ENCODE results near the gene NKIRAS1.
"Not testable (repeated sequence)": the region's sequence is repeated elsewhere in the genome, so short reads cannot be mapped to it uniquely, and the experiment has no call there.

Gene NKIRAS1

GRCh38 chr3:23870663-23871043 lies 46.1 kb downstream of the NKIRAS1 start:
- DNase-seq (ENCODE audit: low read depth in 2 of 2): not testable (repeated sequence)

DNA sequence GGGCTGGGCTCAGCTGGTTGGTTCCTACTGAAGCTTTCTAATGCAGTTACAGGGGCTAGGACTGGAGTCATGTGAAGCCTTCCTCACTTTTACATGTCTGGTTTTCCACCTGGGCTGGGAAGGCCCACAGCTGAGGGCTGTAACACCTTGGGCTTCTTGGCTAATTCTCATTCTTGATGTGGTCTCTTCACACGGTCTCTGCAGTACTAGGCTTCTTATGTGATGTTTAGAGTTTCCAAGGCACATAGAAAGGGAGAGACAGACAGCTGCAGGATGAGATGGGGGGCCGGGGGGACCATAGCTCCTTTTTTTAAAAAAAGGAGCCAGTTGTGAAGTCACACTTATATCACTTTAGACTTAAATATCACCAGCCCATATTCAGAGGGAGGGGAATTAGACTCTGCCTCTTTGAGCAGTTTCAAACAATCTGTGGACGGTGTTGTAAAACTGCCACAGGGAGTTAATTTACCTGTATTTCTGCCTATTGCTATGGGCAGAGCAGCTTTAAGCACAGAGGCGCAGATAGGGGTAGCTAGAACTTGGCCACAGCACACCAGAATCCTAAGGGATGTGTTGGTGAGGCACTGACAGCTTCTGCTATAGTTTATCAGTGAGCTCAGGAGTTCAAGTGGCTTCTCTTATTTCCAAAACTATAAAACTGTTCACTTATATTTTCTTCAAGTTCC lies 46.7 kb downstream of the NKIRAS1 start:
- no peak for DNase-seq (ENCODE audit: low read depth in 2 of 2)

GRCh38 chr3:23867838-23868237 lies 49.0 kb downstream of the NKIRAS1 start:
- no peak for DNase-seq (ENCODE audit: low read depth in 2 of 2)

GRCh38 chr3:23867400-23867799 lies 49.4 kb downstream of the NKIRAS1 start:
- DNase-seq (ENCODE audit: low read depth in 2 of 2): no peak

GRCh38 chr3:23865595-23866396 lies 51.0 kb downstream of the NKIRAS1 start:
- no peak for DNase-seq (ENCODE audit: low read depth in 2 of 2)

DNA sequence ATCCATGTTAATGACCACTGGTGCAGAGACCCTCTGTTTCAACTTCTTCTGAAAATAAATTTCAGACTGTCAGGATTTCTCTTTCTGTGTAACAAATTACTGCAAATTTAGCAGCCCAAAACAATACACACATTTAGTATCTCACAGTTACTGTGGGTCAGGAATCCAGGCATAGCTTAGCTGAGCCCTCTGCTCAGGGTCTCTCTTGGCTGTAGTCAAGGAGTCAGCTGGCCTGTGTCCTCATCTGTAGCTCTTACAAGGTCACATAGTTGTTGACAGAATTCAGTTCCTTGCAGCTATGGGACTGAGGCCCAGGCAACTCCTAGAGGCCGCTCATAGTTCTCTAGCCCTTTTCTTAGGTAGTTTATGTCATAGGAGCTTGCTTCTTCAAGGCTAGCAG lies 51.9 kb downstream of the NKIRAS1 start:
- no peak for DNase-seq (ENCODE audit: low read depth in 2 of 2)

DNA sequence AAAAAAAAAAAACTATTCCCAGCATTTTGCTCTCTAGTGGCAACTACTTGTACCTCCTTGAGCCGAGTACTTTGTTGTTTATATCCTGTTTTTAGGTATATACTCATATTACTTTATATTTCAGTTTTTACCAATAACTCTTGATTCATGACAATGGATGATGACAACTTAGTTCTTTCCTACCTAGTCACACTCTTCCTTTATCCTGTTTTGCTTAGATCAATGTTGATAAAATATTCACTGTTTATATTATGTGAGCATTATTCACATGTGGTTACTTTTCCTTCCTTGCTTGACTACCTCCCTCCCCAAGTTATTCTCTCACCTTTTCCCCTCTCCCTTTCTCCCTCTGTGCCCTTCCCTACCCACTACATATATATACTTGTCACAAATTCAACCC lies 53.7 kb downstream of the NKIRAS1 start:
- no peak for DNase-seq (ENCODE audit: low read depth in 2 of 2)

DNA sequence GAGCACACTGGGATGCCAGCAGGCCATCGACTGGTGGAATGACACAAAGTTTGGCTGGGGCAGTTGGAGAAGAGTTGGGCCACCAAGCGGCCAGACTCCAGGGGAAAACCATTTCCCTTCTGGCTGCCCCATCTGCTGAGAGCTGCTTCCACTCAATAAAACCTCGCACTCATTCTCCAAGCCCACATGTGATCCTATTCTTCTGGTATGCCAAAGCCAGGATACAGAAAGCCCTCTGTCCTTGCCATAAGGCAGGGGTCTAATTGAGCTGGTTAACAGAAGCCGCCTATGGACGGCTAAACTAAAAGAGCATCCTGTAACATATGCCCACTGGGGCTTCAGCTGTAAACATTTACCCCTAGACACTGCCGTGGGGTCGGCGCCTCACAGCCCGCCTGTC lies 55.1 kb downstream of the NKIRAS1 start:
- DNase-seq (ENCODE audit: low read depth in 2 of 2): no peak

- no peak for DNase-seq (ENCODE audit: low read depth in 2 of 2)
These were observed 56.9 kb downstream of the NKIRAS1 start for GRCh38 chr3:23859839-23860382.

- no peak for DNase-seq (ENCODE audit: low read depth in 2 of 2)
These were observed 57.6 kb downstream of the NKIRAS1 start for GRCh38 chr3:23859012-23859743.

- DNase-seq (ENCODE audit: low read depth in 2 of 2): no peak
These were observed 60.5 kb downstream of the NKIRAS1 start for GRCh38 chr3:23856286-23856685.

DNA sequence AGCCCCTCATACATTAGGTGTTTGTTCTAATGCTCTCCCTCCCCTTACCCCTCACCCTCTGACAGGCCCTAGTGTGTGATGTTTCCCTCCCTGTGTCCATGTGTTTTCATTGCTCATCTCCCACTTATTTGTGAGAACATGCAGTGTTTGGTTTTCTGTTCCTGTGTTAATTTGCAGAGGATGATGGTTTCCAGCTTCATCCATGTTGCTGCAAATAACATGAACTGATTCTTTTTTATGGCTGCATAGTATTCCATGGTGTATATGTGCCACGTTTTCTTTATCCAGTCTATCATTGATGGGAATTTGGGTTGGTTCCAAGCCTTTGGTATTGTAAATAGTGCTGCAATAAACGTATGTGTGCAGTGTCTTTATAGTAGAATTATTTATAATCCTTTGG lies 67.3 kb downstream of the NKIRAS1 start:
- not testable (repeated sequence) for DNase-seq (ENCODE audit: low read depth in 2 of 2)

GRCh38 chr3:23845326-23846216 lies 71.2 kb downstream of the NKIRAS1 start:
- no peak for DNase-seq (ENCODE audit: low read depth in 2 of 2)

GRCh38 chr3:23843869-23844268 lies 72.9 kb downstream of the NKIRAS1 start:
- DNase-seq (ENCODE audit: low read depth in 2 of 2): no peak

Data from stimulated activated CD4-positive, alpha-beta T cell treated with anti-CD3 and anti-CD28 coated beads, Interleukin-1b, Interleukin-23, amount 100 ng/mL, for 4 hours (primary cell).